Chondrocyte (in vitro differentiated cells): ENCODE measurements around the gene KANK2. TPM values are rescaled to one million over a fixed set of nuclear protein-coding genes. Genes with fewer than 3 reads are reported as not detected.

ENCODE experiments used
- DNase-seq: peaks from one replicate; pipeline ENCODE4 v3.0.0; 2021; ENCODE audit warnings: mixed read lengths, low spot score
- H3K27ac Mint-ChIP-seq: one replicate; pipeline ENCODE4 v1.8.0; 2021; ENCODE audit warnings: mild to moderate bottlenecking, moderate library complexity, mixed read lengths; ENCODE audit not compliant: unreplicated experiment
- H3K27me3 Mint-ChIP-seq: 2 replicates; pipeline ENCODE4 v1.8.0; 2021; ENCODE audit warnings: low read depth, mixed read lengths
- H3K36me3 Mint-ChIP-seq: 2 replicates; pipeline ENCODE4 v1.8.0; 2021; ENCODE audit warnings: low read depth, mixed read lengths
- H3K4me1 Mint-ChIP-seq: 2 replicates; pipeline ENCODE4 v1.8.0; 2021; ENCODE audit warnings: low read depth, mild to moderate bottlenecking, mixed read lengths
- H3K4me3 Mint-ChIP-seq: one replicate; pipeline ENCODE4 v1.8.0; 2021; ENCODE audit warnings: mild to moderate bottlenecking, moderate library complexity, mixed read lengths; ENCODE audit not compliant: unreplicated experiment
- H3K9me3 Mint-ChIP-seq: 2 replicates; pipeline ENCODE4 v1.8.0; 2021; ENCODE audit warnings: low read depth, mixed read lengths
- total RNA-seq: library from RNA; stranded (reverse); gene quantifications from 3 replicates; pipeline ENCODE4 v1.2.1, GENCODE V29; 2021
- TF ChIP-seq, protein P1 (sequence below): fragments of 200-600 bp; sonication (generic); IDR thresholded peaks from 2 replicates; pipeline ENCODE4 v1.5.0; 2021; ENCODE audit warnings: antibody characterized with exemption, mild to moderate bottlenecking, moderate library complexity

The KANK2 gene
- total RNA-seq, 1 donor from 2014 or later, result 243 TPM

DNA sequence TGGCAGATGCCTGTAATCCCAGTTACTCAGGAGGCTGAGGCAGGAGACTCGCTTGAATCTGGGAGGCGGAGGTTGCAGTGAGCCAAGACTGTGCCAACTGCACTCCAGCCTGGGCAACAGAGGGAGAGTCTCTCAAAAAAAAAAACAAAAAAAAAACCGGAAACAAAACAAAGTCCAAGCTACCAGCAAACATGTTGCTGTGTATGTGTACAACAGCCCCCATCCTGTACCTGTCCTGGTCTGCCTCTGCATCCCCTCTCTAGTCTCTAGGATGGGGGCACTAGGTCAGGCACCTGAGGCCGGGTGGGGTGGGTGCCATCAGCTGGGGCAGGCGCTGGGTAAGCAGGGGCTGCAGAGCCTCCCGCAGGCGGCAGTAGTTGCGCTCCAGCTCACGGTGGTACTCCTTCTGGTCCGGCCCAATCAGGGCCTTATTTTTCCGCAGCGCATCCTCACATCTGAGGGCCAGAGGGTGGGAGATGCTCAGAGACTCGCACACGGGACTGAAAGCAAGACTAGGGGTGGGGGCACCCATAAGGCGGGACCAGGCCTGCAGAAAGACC lies 2.8 kb upstream of the KANK2 start:
- H3K9me3 Mint-ChIP-seq, result no peaks in the 10 kb centered on the region
- no peak overlapping the region for H3K27ac Mint-ChIP-seq
- TF ChIP-seq, protein P1, sequence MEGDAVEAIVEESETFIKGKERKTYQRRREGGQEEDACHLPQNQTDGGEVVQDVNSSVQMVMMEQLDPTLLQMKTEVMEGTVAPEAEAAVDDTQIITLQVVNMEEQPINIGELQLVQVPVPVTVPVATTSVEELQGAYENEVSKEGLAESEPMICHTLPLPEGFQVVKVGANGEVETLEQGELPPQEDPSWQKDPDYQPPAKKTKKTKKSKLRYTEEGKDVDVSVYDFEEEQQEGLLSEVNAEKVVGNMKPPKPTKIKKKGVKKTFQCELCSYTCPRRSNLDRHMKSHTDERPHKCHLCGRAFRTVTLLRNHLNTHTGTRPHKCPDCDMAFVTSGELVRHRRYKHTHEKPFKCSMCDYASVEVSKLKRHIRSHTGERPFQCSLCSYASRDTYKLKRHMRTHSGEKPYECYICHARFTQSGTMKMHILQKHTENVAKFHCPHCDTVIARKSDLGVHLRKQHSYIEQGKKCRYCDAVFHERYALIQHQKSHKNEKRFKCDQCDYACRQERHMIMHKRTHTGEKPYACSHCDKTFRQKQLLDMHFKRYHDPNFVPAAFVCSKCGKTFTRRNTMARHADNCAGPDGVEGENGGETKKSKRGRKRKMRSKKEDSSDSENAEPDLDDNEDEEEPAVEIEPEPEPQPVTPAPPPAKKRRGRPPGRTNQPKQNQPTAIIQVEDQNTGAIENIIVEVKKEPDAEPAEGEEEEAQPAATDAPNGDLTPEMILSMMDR, result no peak
- no peak overlapping the region for H3K4me3 Mint-ChIP-seq
- peaks cover 4% of the 10 kb centered on the region for H3K36me3 Mint-ChIP-seq
- peaks cover 54% of the 10 kb centered on the region for H3K4me1 Mint-ChIP-seq
- DNase-seq, result peak; percentile 92
- no peaks in the 10 kb centered on the region for H3K27me3 Mint-ChIP-seq

DNA sequence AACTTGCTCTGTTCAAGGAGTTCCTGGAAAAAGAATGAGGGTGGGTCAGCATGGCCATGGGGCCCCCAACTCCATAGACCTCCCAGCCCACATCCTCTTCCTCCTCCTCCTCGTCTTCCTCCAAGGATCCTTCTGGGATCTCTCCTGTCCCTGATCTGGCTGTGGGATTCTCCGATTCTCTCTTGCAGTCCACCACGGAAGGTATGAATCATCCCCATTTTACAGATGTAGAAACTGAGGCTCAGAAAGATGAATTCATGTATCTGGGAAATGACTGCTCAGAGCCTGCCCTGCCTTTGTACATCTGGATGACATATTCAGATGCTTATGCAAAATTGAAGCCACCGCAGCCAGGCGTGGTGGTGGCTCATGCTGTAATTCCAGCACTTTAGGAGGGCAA lies 2.2 kb upstream of the KANK2 start:
- Mint-ChIP-seq H3K4me3 (no peak overlapping the region), H3K27ac (no peak overlapping the region), H3K27me3 (no peaks in the 10 kb centered on the region), H3K4me1 (peaks cover 51% of the 10 kb centered on the region), H3K9me3 (no peaks in the 10 kb centered on the region), H3K36me3 (peaks cover 4% of the 10 kb centered on the region)
- TF ChIP-seq, protein P1, result no peak
- DNase-seq, result no peak

DNA sequence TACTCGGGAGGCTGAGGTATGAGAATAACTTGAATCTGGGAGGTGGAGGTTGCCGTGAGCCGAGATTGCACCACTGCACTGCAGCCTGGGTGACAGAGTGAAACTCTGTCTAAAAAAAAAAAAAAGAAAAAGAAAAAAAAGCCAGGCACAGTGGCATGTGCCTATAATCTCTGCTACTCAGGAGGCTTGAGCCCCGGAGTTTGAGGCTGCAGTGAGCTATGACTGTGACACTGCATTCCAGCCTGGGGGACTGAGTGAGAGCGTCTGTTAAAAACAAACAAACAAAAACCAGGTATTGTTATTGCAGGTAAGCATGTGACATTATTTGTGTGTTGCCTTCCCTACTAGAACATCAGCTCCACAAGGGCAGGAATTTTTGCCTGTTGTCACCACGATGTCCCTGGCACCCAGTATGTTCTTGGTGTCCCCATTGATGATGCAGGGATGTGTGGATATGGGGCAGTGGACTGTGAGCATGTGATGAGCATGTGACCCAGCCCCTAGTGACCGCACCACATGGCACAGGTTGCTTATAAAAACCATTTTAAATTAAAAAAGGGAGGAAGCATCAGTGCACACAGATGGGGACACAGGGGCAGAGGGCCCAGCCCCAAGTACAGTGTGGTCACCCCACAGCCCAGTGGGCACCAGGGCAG lies 1.6 kb upstream of the KANK2 start:
- TF ChIP-seq, protein P1, result no peak
- H3K27ac Mint-ChIP-seq, result peak overlapping the region; percentile 88
- no peaks in the 10 kb centered on the region for H3K27me3 Mint-ChIP-seq
- H3K4me3 Mint-ChIP-seq, result no peak overlapping the region
- H3K9me3 Mint-ChIP-seq, result no peaks in the 10 kb centered on the region
- H3K4me1 Mint-ChIP-seq, result peaks cover 50% of the 10 kb centered on the region
- H3K36me3 Mint-ChIP-seq, result peaks cover 4% of the 10 kb centered on the region
- no peak for DNase-seq

DNA sequence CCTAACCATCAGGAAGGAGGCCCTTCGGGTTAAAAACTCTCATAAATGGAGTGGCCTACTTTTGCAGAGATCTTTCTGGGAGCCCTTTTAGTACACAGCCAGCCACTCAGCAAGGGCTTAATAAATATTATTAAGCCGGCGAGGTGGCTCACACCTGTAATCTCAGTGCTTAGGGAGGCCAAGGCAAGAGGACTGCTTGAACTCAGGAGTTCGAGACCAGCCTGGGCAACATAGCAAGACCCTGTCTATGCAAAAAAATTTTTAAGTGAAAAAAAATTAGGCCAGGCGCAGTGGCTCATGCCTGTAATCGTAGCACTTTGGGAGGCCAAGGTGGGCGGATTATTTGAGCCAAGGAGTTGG lies 810 bp upstream of the KANK2 start:
- Mint-ChIP-seq H3K4me1 (peaks cover 45% of the 10 kb centered on the region), H3K9me3 (no peaks in the 10 kb centered on the region), H3K27ac (peak overlapping the region; percentile 65), H3K36me3 (peaks cover 4% of the 10 kb centered on the region), H3K4me3 (peak overlapping the region; percentile 52), H3K27me3 (no peaks in the 10 kb centered on the region)
- no peak for DNase-seq
- TF ChIP-seq, protein P1, result no peak

DNA sequence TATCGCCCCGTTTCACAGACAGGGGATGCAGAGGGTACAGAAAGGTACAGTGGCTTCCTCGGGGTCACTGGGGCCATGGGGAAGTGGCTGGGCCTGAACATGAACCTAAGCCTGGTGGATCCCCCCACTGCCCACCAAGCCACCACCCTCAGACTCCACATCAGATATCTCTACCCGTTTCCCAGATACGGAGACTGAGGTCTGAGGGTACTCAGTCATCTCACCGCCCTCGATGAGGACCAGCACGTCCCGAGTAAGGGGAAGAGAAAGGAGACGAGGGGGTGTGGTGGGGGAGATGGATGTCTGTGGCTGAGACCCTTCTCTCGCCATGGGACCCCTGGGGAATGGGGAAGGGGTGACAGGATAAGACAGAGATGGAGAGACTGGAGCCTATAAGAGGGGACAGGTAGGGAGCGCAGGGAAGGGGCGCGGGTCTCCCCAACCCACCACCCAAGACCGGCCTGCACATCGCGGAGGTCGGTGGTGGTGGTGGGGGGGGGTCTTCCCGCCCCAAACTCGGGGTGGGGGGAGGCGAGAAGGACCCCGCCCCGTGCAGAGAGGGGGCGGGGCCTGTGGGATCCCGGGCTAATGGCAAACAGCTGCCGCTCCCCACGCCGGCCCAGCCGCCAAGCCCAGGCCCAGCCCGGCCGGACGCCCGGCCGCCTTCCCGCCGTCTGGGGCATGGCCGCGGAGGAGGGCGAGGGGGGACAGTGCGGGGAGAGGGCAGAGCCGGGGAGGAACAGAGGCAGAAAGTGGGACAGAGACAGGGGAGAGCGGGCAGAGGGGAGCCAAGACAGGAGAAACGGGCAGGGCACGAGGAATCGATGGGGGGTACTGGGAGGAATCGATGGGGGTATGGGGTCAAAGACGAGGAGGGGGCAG lies 698 bp downstream of the KANK2 start:
- Mint-ChIP-seq H3K4me3 (peak overlapping the region; percentile 92), H3K9me3 (no peaks in the 10 kb centered on the region), H3K27ac (peak overlapping the region; percentile 65), H3K36me3 (peaks cover 9% of the 10 kb centered on the region), H3K4me1 (peaks cover 42% of the 10 kb centered on the region), H3K27me3 (no peaks in the 10 kb centered on the region)
- DNase-seq, result no peak
- TF ChIP-seq, protein P1, result no peak
